B cell (primary cell): Measurements from ENCODE around the gene CTNNA2. TPM values are rescaled to one million over a fixed set of nuclear protein-coding genes. Genes with fewer than 3 reads are reported as not detected.

ENCODE experiments used
- ATAC-seq: fragments of 200-7000 bp; cut with Tn5 transposase; one replicate; pipeline ENCODE4 v1.10.0; 2021; ENCODE audit warnings: low read depth, mild to moderate bottlenecking, moderate number of reproducible peaks, moderate library complexity
- CTCF ChIA-PET: fragments of 350-600 bp; sonication (Branson Sonifier 250); formaldehyde crosslinking; loops from one replicate; lab custom pipeline; 2021; ENCODE audit warnings: antibody characterized with exemption, inconsistent platforms; lab: Charles Lee
- POLR2A ChIA-PET: fragments of 350-600 bp; sonication (Branson Sonifier 250); formaldehyde crosslinking; loops from one replicate; lab custom pipeline; 2021; ENCODE audit warnings: antibody characterized with exemption; lab: Charles Lee
- DNase-seq: peaks from one replicate; pipeline ENCODE4 v3.0.0; 2013
- H2AFZ ChIP-seq: 2 replicates; pipeline ENCODE4 v1.6.1; 2012; ENCODE audit warnings: mild to moderate bottlenecking, low read depth, low read length; ENCODE audit not compliant: insufficient read depth, poor library complexity, severe bottlenecking
- H3K27ac ChIP-seq, 2 donors: 1 replicate in 1 of 2; 2 replicates in 1 of 2; pipeline ENCODE4 v1.5.1; 2012 to 2013; ENCODE audit warnings: low read length in 2 of 2, mild to moderate bottlenecking in 2 of 2, moderate library complexity in 1 of 2
- H3K27me3 ChIP-seq, 4 experiments: fragments of 200-600 bp in 1 of 4; sonication (generic) in 1 of 4; replicated peaks in 1 of 4; 1 replicate in 2 of 4; 2 replicates in 2 of 4; pipeline versions ENCODE4 v1.6.1 to v1.7.0; 2013 to 2016; ENCODE audit warnings: low read length in 3 of 4, mild to moderate bottlenecking in 2 of 4, mixed read lengths in 1 of 4, moderate library complexity in 1 of 4; ENCODE audit not compliant: insufficient read depth in 4 of 4, control insufficient read depth in 3 of 4; ENCODE audit errors: control extremely low read depth in 1 of 4
- H3K36me3 ChIP-seq, 2 experiments: replicated peaks in 1 of 2; 1 replicate in 1 of 2; 2 replicates in 1 of 2; pipeline versions ENCODE4 v1.6.1 to v1.7.1; 2013; ENCODE audit warnings: low read length in 1 of 2; ENCODE audit not compliant: insufficient read depth in 2 of 2, control insufficient read depth in 1 of 2; ENCODE audit errors: control extremely low read depth in 1 of 2, extremely low read depth in 1 of 2
- H3K4me1 ChIP-seq, 2 donors: fragments of 200-600 bp in 1 of 2; sonication (generic) in 1 of 2; 1 replicate in 1 of 2; 2 replicates in 1 of 2; pipeline versions ENCODE4 v1.5.1 to v1.6.1; 2013 to 2017; ENCODE audit warnings: low read length in 2 of 2; ENCODE audit not compliant: control insufficient read depth in 2 of 2, insufficient read depth in 2 of 2
- H3K4me2 ChIP-seq: replicated peaks from 2 replicates; pipeline ENCODE3; 2012; ENCODE audit warnings: mild to moderate bottlenecking, low read depth, low read length; ENCODE audit not compliant: poor library complexity, severe bottlenecking
- H3K4me3 ChIP-seq, 5 experiments: fragments of 200-600 bp in 1 of 5; sonication (generic) in 1 of 5; 1 replicate in 3 of 5; 2 replicates in 2 of 5; pipeline versions ENCODE4 v1.5.1 to v1.7.0; 2011 to 2016; ENCODE audit warnings: low read length in 4 of 5, mild to moderate bottlenecking in 4 of 5, low read depth in 2 of 5, control low read depth in 1 of 5, moderate library complexity in 1 of 5; ENCODE audit not compliant: insufficient read depth in 1 of 5; ENCODE audit errors: control extremely low read depth in 1 of 5, extremely low read depth in 1 of 5
- H3K79me2 ChIP-seq: fragments of 200-600 bp; sonication (generic); one replicate; pipeline ENCODE4 v1.6.0; 2016; ENCODE audit warnings: low read length; ENCODE audit not compliant: control insufficient read depth, insufficient read depth
- H3K9ac ChIP-seq: fragments of 200-600 bp; sonication (generic); 2 replicates; pipeline ENCODE4 v1.6.1; 2017; ENCODE audit warnings: mild to moderate bottlenecking, low read length, moderate library complexity
- H3K9me3 ChIP-seq, 3 donors: one replicate each; pipeline versions ENCODE4 v1.6.1 to v1.7.1; 2013; ENCODE audit warnings: low read length in 2 of 3; ENCODE audit not compliant: control insufficient read depth in 2 of 3, insufficient read depth in 1 of 3; ENCODE audit errors: control extremely low read depth in 1 of 3
- H4K20me1 ChIP-seq: 2 replicates; pipeline ENCODE4 v1.6.0; 2012; ENCODE audit warnings: mild to moderate bottlenecking, low read length; ENCODE audit not compliant: insufficient read depth, control insufficient read depth, poor library complexity, severe bottlenecking
- H3K27ac Mint-ChIP-seq: one replicate; pipeline ENCODE4 v1.8.0; 2021; ENCODE audit warnings: mixed read lengths
- H3K27me3 Mint-ChIP-seq: one replicate; pipeline ENCODE4 v1.8.0; 2021; ENCODE audit warnings: mixed read lengths
- H3K4me1 Mint-ChIP-seq: one replicate; pipeline ENCODE4 v1.8.0; 2021; ENCODE audit warnings: mixed read lengths
- H3K4me3 Mint-ChIP-seq: one replicate; pipeline ENCODE4 v1.8.0; 2021; ENCODE audit warnings: mixed read lengths
- H3K9me3 Mint-ChIP-seq: one replicate; pipeline ENCODE4 v1.8.0; 2022; ENCODE audit warnings: mixed read lengths; ENCODE audit not compliant: insufficient read depth
- CTCF ChIP-seq: fragments of 200-600 bp; IDR thresholded peaks from one replicate; pipeline ENCODE4 v1.8.0; 2022; ENCODE audit warnings: antibody characterized with exemption, mild to moderate bottlenecking
- EZH2 ChIP-seq: IDR thresholded peaks from 2 replicates; pipeline ENCODE4 v1.6.1; 2012; ENCODE audit warnings: borderline replicate concordance, low read depth, mild to moderate bottlenecking, moderate library complexity, low read length; ENCODE audit not compliant: insufficient read depth, poor library complexity, severe bottlenecking
- WGBS: methylation state at CpG from one replicate; pipeline ENCODE4 v1.1.5; 2013; ENCODE audit warnings: missing lambda C conversion rate; ENCODE audit not compliant: insufficient coverage; 5-methylcytosine and 5-hydroxymethylcytosine counted together
- intact Hi-C: fragments of 100-400 bp; cut with micrococcal nuclease; formaldehyde crosslinking; loops from one replicate; pipeline ENCODE4 v1.10.0; 2022
- polyA plus RNA-seq: library from polyadenylated mRNA; depleted of rRNA; stranded (reverse); fragments of >200 nt; gene quantifications from 2 replicates; pipeline ENCODE4 v1.2.3, GENCODE V29; 2012
- total RNA-seq, 2 donors: library from RNA; stranded (reverse); fragments of 120-200 nt in 1 of 2; gene quantifications; 1 replicate in 1 of 2; 2 replicates in 1 of 2; pipeline versions ENCODE4 v1.2.3 to v1.2.4, GENCODE V29; 2013 to 2022

CTNNA2 gene
- total and polyA plus RNA-seq, 2 donors (not counting 1 experiment from before 2014, with no cell fraction given) = not detected

GRCh38 chr2:79604748-79605147 is 91.9 kb downstream of the CTNNA2 start:
- Histone ChIP-seq H2AFZ (no peak overlapping the region), H3K27me3 (no peaks in the 10 kb centered on the region), H3K79me2 (no peaks in the 10 kb centered on the region), H3K9ac (no peak overlapping the region), H3K4me1 (no peaks in the 10 kb centered on the region), H3K9me3 (peaks cover 1 to 3% (median 3%) of the 10 kb centered on the region in 3 donors), H3K4me3 (no peak overlapping the region), H3K27ac (no peak overlapping the region), H3K4me2 (no peak overlapping the region), H3K36me3 (no peaks in the 10 kb centered on the region), H4K20me1 (no peaks in the 10 kb centered on the region)
- H3K4me3 Mint-ChIP-seq = no peak overlapping the region
- H3K27ac Mint-ChIP-seq = no peak overlapping the region
- TF ChIP-seq EZH2 (no peak), CTCF (no peak)
- ATAC-seq (no peak), DNase-seq (no peak)
- H3K4me1 Mint-ChIP-seq = no peaks in the 10 kb centered on the region
- H3K27me3 Mint-ChIP-seq = no peaks in the 10 kb centered on the region
- intact Hi-C loops = no loop called here
- H3K9me3 Mint-ChIP-seq = peaks cover 7% of the 10 kb centered on the region
- POLR2A ChIA-PET = no interaction called here
- CTCF ChIA-PET = no interaction called here

- no peaks in the 10 kb centered on the region for H3K9me3 Mint-ChIP-seq
- ChIA-PET CTCF (no interaction called here), POLR2A (no interaction called here)
- H3K27me3 Mint-ChIP-seq = no peaks in the 10 kb centered on the region
- no peak overlapping the region for H3K4me3 Mint-ChIP-seq
- H3K79me2 ChIP-seq = no peaks in the 10 kb centered on the region
- H3K9ac ChIP-seq = no peak overlapping the region
- H2AFZ ChIP-seq = no peak overlapping the region
- intact Hi-C loops = no loop called here
- TF ChIP-seq CTCF = no peak
- TF ChIP-seq EZH2 = no peak
- H3K4me3 ChIP-seq = no peak overlapping the region
- no peak overlapping the region for H3K27ac ChIP-seq
- DNase-seq (no peak), ATAC-seq (no peak)
- no peaks in the 10 kb centered on the region for H3K9me3 ChIP-seq
- H3K4me2 ChIP-seq = no peak overlapping the region
- H3K27ac Mint-ChIP-seq = no peak overlapping the region
- H3K27me3 ChIP-seq = no peaks in the 10 kb centered on the region
- 73% methylated on average over 3 of the region's 9 CpGs for WGBS
- no peaks in the 10 kb centered on the region for H3K4me1 Mint-ChIP-seq
- H3K36me3 ChIP-seq = no peaks in the 10 kb centered on the region
- H4K20me1 ChIP-seq = no peaks in the 10 kb centered on the region
- H3K4me1 ChIP-seq = no peaks in the 10 kb centered on the region
These were observed 98.7 kb downstream of the CTNNA2 start for GRCh38 chr2:79611448-79612016.
